K562 (cell line): ENCODE measurements around the gene PNPO. TPM values are rescaled to one million over a fixed set of nuclear protein-coding genes. Genes with fewer than 3 reads are reported as not detected.

Source experiments
- CREB3L1 ChIP-seq: fragments of 450-650 bp; IDR thresholded peaks from 2 replicates; pipeline ENCODE4 v1.6.1; 2014; ENCODE audit warnings: low read depth, mild to moderate bottlenecking, moderate library complexity, borderline replicate concordance
- FOXP1 ChIP-seq: sonication (generic); formaldehyde crosslinking; IDR thresholded peaks from 2 replicates; pipeline ENCODE4 v1.8.0; 2022; ENCODE audit warnings: mild to moderate bottlenecking, missing genetic modification reagents
- HMG20B ChIP-seq: fragments of 250-450 bp; sonication (Bioruptor Pico); IDR thresholded peaks from 2 replicates; pipeline ENCODE4 v1.5.0; 2021; ENCODE audit warnings: mild to moderate bottlenecking
- HNRNPUL1 ChIP-seq: fragments of 200-400 bp; formaldehyde crosslinking; IDR thresholded peaks from 2 replicates; pipeline ENCODE4 v1.6.1; 2017; ENCODE audit warnings: low read length
- LCOR ChIP-seq: sonication (generic); formaldehyde crosslinking; IDR thresholded peaks from 2 replicates; pipeline ENCODE4 v1.8.0; 2022; ENCODE audit warnings: mild to moderate bottlenecking, missing genetic modification reagents
- PBX2 ChIP-seq, 2 experiments: IDR thresholded peaks in 1 of 2; conservative IDR thresholded peaks in 1 of 2; 2 replicates each; pipeline ENCODE4 v1.6.1; 2016; ENCODE audit warnings: low read depth in 2 of 2, mild to moderate bottlenecking in 1 of 2, missing compliant biosample characterization in 1 of 2, missing genetic modification characterization in 1 of 2, moderate library complexity in 1 of 2
- TFAP4 ChIP-seq: sonication (generic); formaldehyde crosslinking; IDR thresholded peaks from 2 replicates; pipeline ENCODE4 v1.8.0; 2022; ENCODE audit warnings: missing genetic modification reagents, mild to moderate bottlenecking, moderate library complexity, borderline replicate concordance
- TGIF2 ChIP-seq: sonication (generic); formaldehyde crosslinking; IDR thresholded peaks from 2 replicates; pipeline ENCODE4 v1.8.1; 2022; ENCODE audit warnings: mild to moderate bottlenecking, missing genetic modification reagents, moderate library complexity
- ZBTB11 ChIP-seq, 3 experiments: fragments of 200-800 bp in 1 of 3; fragments of 250-450 bp in 1 of 3; fragments of 450-650 bp in 1 of 3; sonication (Bioruptor Pico) in 1 of 3; sonication (Bioruptor generic) in 1 of 3; formaldehyde crosslinking in 1 of 3; IDR thresholded peaks; 2 replicates each; pipeline versions ENCODE4 v1.6.1 to v1.8.0; 2016 to 2022; ENCODE audit warnings: mild to moderate bottlenecking in 2 of 3, missing genetic modification characterization in 2 of 3, missing compliant biosample characterization in 1 of 3, moderate library complexity in 1 of 3
- ZNF507 ChIP-seq: conservative IDR thresholded peaks from 2 replicates; pipeline ENCODE4 v1.6.1; 2017; ENCODE audit warnings: missing genetic modification characterization, missing compliant biosample characterization
- polyA plus RNA-seq, 8 experiments: library from polyadenylated mRNA; depleted of rRNA in 4 of 8; stranded (reverse) in 5 of 8; unstranded in 3 of 8; fragments of >200 nt; fragmentation: Nextera tagmentation in 2 of 8; fragmentation: Illumina TruSeq in 1 of 8; extraction: Ambion mirVana in 2 of 8; extraction: Trizol in 1 of 8; gene quantifications; 2 replicates each; pipeline versions ENCODE4 v1.2.1 to v1.2.3, GENCODE V29; 2011 to 2014; ENCODE audit warnings: inconsistent platforms in 1 of 8, missing spikeins in 1 of 8
- total RNA-seq, 7 experiments: library from RNA; depleted of rRNA in 6 of 7; stranded (reverse); fragments of >200 nt in 6 of 7; fragmentation: Illumina TruSeq in 2 of 7; extraction: Trizol in 2 of 7; gene quantifications; 2 replicates each; pipeline versions ENCODE4 v1.2.1 to v1.2.3, GENCODE V29; 2011 to 2021; ENCODE audit warnings: low replicate concordance in 1 of 7

Gene PNPO
- total and polyA plus RNA-seq, 9 of the 15 experiments (the other 6 are each of a cell fraction or from before 2014, with no cell fraction given), result 16.6 to 39.0 (median 27.4) TPM

- TF ChIP-seq TFAP4, result peak; percentile 73
- TF ChIP-seq FOXP1 (CRISPR knock-in tag), result peak; percentile 32; the same call in 1 of the 2 replicates
- no peak for TF ChIP-seq ZNF507
- TF ChIP-seq HMG20B (CRISPR knock-in tag), result no peak
- peak; percentile 39; the same call in 1 of the 2 replicates for TF ChIP-seq CREB3L1
- no peak for TF ChIP-seq TGIF2
- no peak for TF ChIP-seq PBX2 (CRISPR knock-in tag; IDR thresholded peaks at IDR 0.05; ENCODE audit: low read depth)
- peak; percentile 51; the same call in 1 of the 2 replicates for TF ChIP-seq PBX2 (tag; conservative IDR thresholded peaks at IDR 0.05; ENCODE audit: low read depth)
- TF ChIP-seq ZBTB11 (CRISPR knock-in tag; IDR thresholded peaks at IDR 0.05), result peak; percentile 45 to 98 (median 91); a peak in 5 of 6 replicates
- TF ChIP-seq LCOR (CRISPR knock-in tag), result peak; percentile 87
- no peak for TF ChIP-seq HNRNPUL1
These were observed at the start of gene PNPO (continued) for GRCh38 chr17:47941246-47942095.
